Measurements from ENCODE around the gene OPN1MW3. TPM values are rescaled to one million over a fixed set of nuclear protein-coding genes. Genes with fewer than 3 reads are reported as not detected.

Gene OPN1MW3
- total RNA-seq, 1 donor from 2014 or later, result not detected

GRCh38 chrX:154313147-154313546 lies 55.8 kb downstream of the OPN1MW3 start:
- H3K4me1 ChIP-seq, result no peaks in the 10 kb centered on the region
- H3K27me3 ChIP-seq, result no peaks in the 10 kb centered on the region
- no peak for TF ChIP-seq CTCF (IDR thresholded peaks at IDR 0.05)
- H3K4me3 ChIP-seq, result no peak overlapping the region
- no peaks in the 10 kb centered on the region for H3K9me3 ChIP-seq
- intact Hi-C loops (cut with DNase I), result no loop called here
- H3K27ac ChIP-seq, result no peak overlapping the region
- ATAC-seq (no peak), DNase-seq (no peak)
- no peaks in the 10 kb centered on the region for H3K36me3 ChIP-seq

GRCh38 chrX:154315416-154315815 lies 58.0 kb downstream of the OPN1MW3 start:
- H3K4me3 ChIP-seq, result no peak overlapping the region
- H3K36me3 ChIP-seq, result no peaks in the 10 kb centered on the region
- no peak for DNase-seq
- H3K27ac ChIP-seq, result no peak overlapping the region
- ATAC-seq, result no peak
- no peak for TF ChIP-seq CTCF (IDR thresholded peaks at IDR 0.05)
- intact Hi-C loops (cut with DNase I), result no loop called here
- H3K4me1 ChIP-seq, result no peaks in the 10 kb centered on the region
- H3K27me3 ChIP-seq, result no peaks in the 10 kb centered on the region
- H3K9me3 ChIP-seq, result no peaks in the 10 kb centered on the region

GRCh38 chrX:154317391-154317995 lies 60.1 kb downstream of the OPN1MW3 start:
- intact Hi-C loops (cut with DNase I), result no loop called here
- peak; percentile 48 for TF ChIP-seq CTCF (IDR thresholded peaks at IDR 0.05)
- no peak overlapping the region for H3K4me3 ChIP-seq
- no peaks in the 10 kb centered on the region for H3K4me1 ChIP-seq
- H3K36me3 ChIP-seq, result no peaks in the 10 kb centered on the region
- no peak overlapping the region for H3K27ac ChIP-seq
- no peaks in the 10 kb centered on the region for H3K27me3 ChIP-seq
- no peaks in the 10 kb centered on the region for H3K9me3 ChIP-seq
- DNase-seq, result no peak
- ATAC-seq, result peak; percentile 52

- Histone ChIP-seq H3K9me3 (no peaks in the 10 kb centered on the region), H3K4me3 (no peak overlapping the region), H3K27me3 (no peaks in the 10 kb centered on the region), H3K27ac (no peak overlapping the region), H3K36me3 (no peaks in the 10 kb centered on the region), H3K4me1 (no peaks in the 10 kb centered on the region)
- no peak for TF ChIP-seq CTCF (IDR thresholded peaks at IDR 0.05)
- DNase-seq (no peak), ATAC-seq (no peak)
- intact Hi-C loops (cut with DNase I), result no loop called here
Measured at GRCh38 chrX:154320406-154320805, 63.0 kb downstream of the OPN1MW3 start.

Other genes starting within 250 kb of the OPN1MW3 start
- 89.4 TPM for gene IRAK1, start 237.7 kb upstream of the OPN1MW3 start, total RNA-seq
- 58.6 TPM for gene MECP2, start 159.9 kb upstream of the OPN1MW3 start, total RNA-seq
- gene OPN1LW, start 113.3 kb upstream of the OPN1MW3 start, total RNA-seq, result not detected
- gene OPN1MW, start 75.0 kb upstream of the OPN1MW3 start, total RNA-seq, result not detected
- not detected for gene OPN1MW2, start 37.8 kb upstream of the OPN1MW3 start, total RNA-seq
- gene TEX28, start 37.5 kb downstream of the OPN1MW3 start, total RNA-seq, result not detected
- gene TKTL1, start 38.2 kb downstream of the OPN1MW3 start, total RNA-seq, result not detected
- 1,252 TPM for gene FLNA, start 117.1 kb downstream of the OPN1MW3 start, total RNA-seq
- 58.4 TPM for gene EMD, start 121.7 kb downstream of the OPN1MW3 start, total RNA-seq
- gene RPL10, start 140.8 kb downstream of the OPN1MW3 start, total RNA-seq, result 2,677 TPM
- gene DNASE1L1, start 151.7 kb downstream of the OPN1MW3 start, total RNA-seq, result 37.1 TPM
- 43.9 TPM for gene TAFAZZIN, start 154.0 kb downstream of the OPN1MW3 start, total RNA-seq
- gene ATP6AP1, start 171.1 kb downstream of the OPN1MW3 start, total RNA-seq, result 193 TPM
- gene GDI1, start 179.6 kb downstream of the OPN1MW3 start, total RNA-seq, result 108 TPM
- gene FAM50A, start 186.6 kb downstream of the OPN1MW3 start, total RNA-seq, result 82.0 TPM
- gene PLXNA3, start 200.7 kb downstream of the OPN1MW3 start, total RNA-seq, result 49.0 TPM
- gene LAGE3, start 221.7 kb downstream of the OPN1MW3 start, total RNA-seq, result 15.1 TPM
- gene UBL4A, start 229.0 kb downstream of the OPN1MW3 start, total RNA-seq, result 33.8 TPM
- 23.7 TPM for gene SLC10A3, start 233.0 kb downstream of the OPN1MW3 start, total RNA-seq